PC-3 (cell line): Measurements from ENCODE around the gene BCL2L11. TPM values are rescaled to one million over a fixed set of nuclear protein-coding genes. Genes with fewer than 3 reads are reported as not detected.

Experiments used
- ATAC-seq: fragments of 200-7000 bp; cut with Tn5 transposase; 2 replicates; pipeline ENCODE4 v1.9.1; 2020; ENCODE audit warnings: mild to moderate bottlenecking, moderate library complexity
- BruUV-seq: library from RNA; stranded (reverse); fragments of 400-500 nt; replicated peaks from 2 replicates; lab custom pipeline; 2021; lab: Mats Ljungman, UMichigan
- CTCF ChIA-PET: fragments of 300-600 bp; sonication (Branson Sonifier 250); formaldehyde crosslinking; loops from one replicate; lab custom pipeline; 2022; ENCODE audit warnings: antibody characterized with exemption; lab: Charles Lee
- POLR2A ChIA-PET: fragments of 300-600 bp; sonication (Branson Sonifier 250); formaldehyde crosslinking; loops from one replicate; lab custom pipeline; 2022; ENCODE audit warnings: antibody characterized with exemption; ENCODE audit not compliant: unreplicated experiment; lab: Charles Lee
- DNase-seq: peaks from one replicate; pipeline ENCODE4 v3.0.0-alpha.2; 2015
- H2AFZ ChIP-seq: fragments of 300-600 bp; sonication (generic); 2 replicates; pipeline ENCODE4 v1.6.0; 2016; ENCODE audit warnings: antibody characterized with exemption, low read length
- H3F3A ChIP-seq: fragments of 300-600 bp; sonication (generic); one replicate; pipeline ENCODE4 v1.6.0; 2017; ENCODE audit warnings: antibody characterized with exemption, low read length, control low read depth, mild to moderate bottlenecking; ENCODE audit not compliant: unreplicated experiment
- H3K27ac ChIP-seq: fragments of 300-600 bp; sonication (generic); 2 replicates; pipeline ENCODE4 v1.5.1; 2016; ENCODE audit warnings: mild to moderate bottlenecking, low read length
- H3K27me3 ChIP-seq: fragments of 300-600 bp; sonication (generic); 2 replicates; pipeline ENCODE4 v1.6.1; 2016; ENCODE audit warnings: low read length, mixed read lengths
- H3K36me3 ChIP-seq: fragments of 300-600 bp; sonication (generic); 2 replicates; pipeline ENCODE4 v1.6.1; 2016; ENCODE audit warnings: low read depth, mixed run types, low read length, mixed read lengths
- H3K4me1 ChIP-seq: fragments of 300-600 bp; sonication (generic); 2 replicates; pipeline ENCODE4 v1.5.1; 2016; ENCODE audit warnings: low read length; ENCODE audit not compliant: insufficient read depth
- H3K4me2 ChIP-seq: fragments of 300-600 bp; sonication (generic); 2 replicates; pipeline ENCODE4 v1.6.0; 2016; ENCODE audit warnings: low read length
- H3K4me3 ChIP-seq: fragments of 300-600 bp; sonication (generic); 2 replicates; pipeline ENCODE4 v1.5.1; 2016; ENCODE audit warnings: mild to moderate bottlenecking, low read length, mixed read lengths
- H3K79me2 ChIP-seq: fragments of 300-600 bp; sonication (generic); 2 replicates; pipeline ENCODE4 v1.6.1; 2017; ENCODE audit warnings: low read length, mixed read lengths
- H3K9ac ChIP-seq: fragments of 300-600 bp; sonication (generic); 2 replicates; pipeline ENCODE4 v1.6.0; 2016; ENCODE audit warnings: mild to moderate bottlenecking, low read length
- H3K9me2 ChIP-seq: fragments of 300-600 bp; sonication (generic); replicated peaks from 2 replicates; pipeline ENCODE4 v1.6.1; 2016; ENCODE audit warnings: mixed run types, low read length, mixed read lengths
- H3K9me3 ChIP-seq: fragments of 300-600 bp; sonication (generic); 2 replicates; pipeline ENCODE4 v1.6.1; 2016; ENCODE audit warnings: low read length, mixed read lengths
- H4K20me1 ChIP-seq: fragments of 300-600 bp; sonication (generic); 2 replicates; pipeline ENCODE4 v1.6.1; 2016; ENCODE audit warnings: low read length, mixed read lengths
- EZH2 ChIP-seq: fragments of 300-600 bp; sonication (generic); IDR thresholded peaks from one replicate; pipeline ENCODE4 v1.6.1; 2017; ENCODE audit warnings: antibody characterized with exemption, mild to moderate bottlenecking, low read length; ENCODE audit not compliant: unreplicated experiment
- EZH2phosphoT487 ChIP-seq: fragments of 300-600 bp; sonication (generic); IDR thresholded peaks from 2 replicates; pipeline ENCODE4 v1.6.1; 2018; ENCODE audit warnings: mild to moderate bottlenecking, antibody characterized with exemption, low read length, borderline replicate concordance
- intact Hi-C: fragments of 100-400 bp; cut with micrococcal nuclease; formaldehyde crosslinking; loops from 2 replicates; pipeline ENCODE4 v1.9.0; 2023
- total RNA-seq: library from RNA; depleted of rRNA; stranded (reverse); fragments of >200 nt; gene quantifications from 2 replicates; pipeline ENCODE4 v1.2.3, GENCODE V29; 2014
- TF ChIP-seq, protein P1 (sequence below): fragments of 300-600 bp; sonication (generic); conservative IDR thresholded peaks from 2 replicates; pipeline ENCODE4 v1.5.1; 2017; ENCODE audit warnings: antibody characterized with exemption, low read depth, mild to moderate bottlenecking, low read length

Gene BCL2L11
- total RNA-seq, 1 experiment from 2014 or later, result 11.3 TPM

- Histone ChIP-seq H3F3A (no peaks in the 10 kb centered on the region), H3K79me2 (peaks cover 4% of the 10 kb centered on the region), H3K4me2 (peak overlapping the region; percentile 79; the same call in 1 of the 2 replicates), H3K9me3 (no peaks in the 10 kb centered on the region), H3K4me3 (no peak overlapping the region), H3K27ac (no peak overlapping the region), H3K9me2 (no peaks in the 10 kb centered on the region), H4K20me1 (0 out of 2 replicates have a peak, but pooled peaks cover 3% of the 10 kb centered on the region), H3K9ac (no peak overlapping the region), H2AFZ (no peak overlapping the region), H3K36me3 (no peaks in the 10 kb centered on the region), H3K4me1 (peaks cover 10% of the 10 kb centered on the region), H3K27me3 (no peaks in the 10 kb centered on the region)
- TF ChIP-seq EZH2 (no peak), EZH2phosphoT487 (no peak)
- TF ChIP-seq, protein P1, sequence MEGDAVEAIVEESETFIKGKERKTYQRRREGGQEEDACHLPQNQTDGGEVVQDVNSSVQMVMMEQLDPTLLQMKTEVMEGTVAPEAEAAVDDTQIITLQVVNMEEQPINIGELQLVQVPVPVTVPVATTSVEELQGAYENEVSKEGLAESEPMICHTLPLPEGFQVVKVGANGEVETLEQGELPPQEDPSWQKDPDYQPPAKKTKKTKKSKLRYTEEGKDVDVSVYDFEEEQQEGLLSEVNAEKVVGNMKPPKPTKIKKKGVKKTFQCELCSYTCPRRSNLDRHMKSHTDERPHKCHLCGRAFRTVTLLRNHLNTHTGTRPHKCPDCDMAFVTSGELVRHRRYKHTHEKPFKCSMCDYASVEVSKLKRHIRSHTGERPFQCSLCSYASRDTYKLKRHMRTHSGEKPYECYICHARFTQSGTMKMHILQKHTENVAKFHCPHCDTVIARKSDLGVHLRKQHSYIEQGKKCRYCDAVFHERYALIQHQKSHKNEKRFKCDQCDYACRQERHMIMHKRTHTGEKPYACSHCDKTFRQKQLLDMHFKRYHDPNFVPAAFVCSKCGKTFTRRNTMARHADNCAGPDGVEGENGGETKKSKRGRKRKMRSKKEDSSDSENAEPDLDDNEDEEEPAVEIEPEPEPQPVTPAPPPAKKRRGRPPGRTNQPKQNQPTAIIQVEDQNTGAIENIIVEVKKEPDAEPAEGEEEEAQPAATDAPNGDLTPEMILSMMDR, result peak; percentile 20; the same call in 1 of the 2 replicates
- DNase-seq (peak; percentile 17), ATAC-seq (no peak)
- POLR2A ChIA-PET, result no interaction called here
- BruUV-seq, result no TSS peak
- CTCF ChIA-PET, result no interaction called here
- intact Hi-C loops, result no loop called here
Measured at GRCh38 chr2:111116011-111116746, 4.5 kb upstream of the BCL2L11 start.

- Histone ChIP-seq H3K36me3 (no peaks in the 10 kb centered on the region), H3F3A (no peaks in the 10 kb centered on the region), H2AFZ (peak overlapping the region; percentile 65), H3K9me3 (no peaks in the 10 kb centered on the region), H3K4me1 (peaks cover 10% of the 10 kb centered on the region), H3K27ac (no peak overlapping the region), H3K79me2 (peaks cover 12% of the 10 kb centered on the region), H4K20me1 (peaks cover 11% of the 10 kb centered on the region), H3K9ac (no peak overlapping the region), H3K27me3 (no peaks in the 10 kb centered on the region), H3K9me2 (no peaks in the 10 kb centered on the region), H3K4me3 (peak overlapping the region; percentile 56), H3K4me2 (peak overlapping the region; percentile 79)
- peak; percentile 87 for DNase-seq
- no peak for TF ChIP-seq EZH2phosphoT487
- TF ChIP-seq, protein P1, result peak; percentile 93
- intact Hi-C loops, result no loop called here
- ChIA-PET CTCF (no interaction called here), POLR2A (no interaction called here)
- ATAC-seq, result peak; percentile 59
- no TSS peak for BruUV-seq
Measured at GRCh38 chr2:111116843-111117597, 3.7 kb upstream of the BCL2L11 start.
